Measurements from ENCODE around the gene COL4A2.

COL4A2 gene

DNA sequence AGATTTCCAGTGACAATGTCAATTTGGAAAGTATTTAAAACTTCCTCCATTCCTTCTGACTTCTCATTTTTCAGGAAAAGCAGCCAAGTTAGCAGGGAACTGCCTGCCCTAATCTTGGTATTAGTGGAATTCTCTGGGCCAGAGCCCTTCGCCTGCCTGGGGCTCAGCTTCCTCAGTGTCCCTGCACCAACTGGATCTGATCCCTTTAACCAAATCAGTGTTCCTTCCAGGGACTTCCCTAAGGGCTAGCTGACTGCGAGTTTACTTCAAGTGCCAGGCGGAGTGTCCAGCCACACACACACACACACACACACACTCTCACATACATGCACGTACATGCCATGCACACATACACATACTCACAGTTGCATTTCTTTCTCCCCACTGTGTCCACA, 234.4 kb downstream of the COL4A2 start:
- DNase-seq (ENCODE audit: extremely low read depth in 1 of 2, low read depth in 1 of 2) = no peak

GRCh38 chr13:110542169-110542796, 235.2 kb downstream of the COL4A2 start:
- no peak for DNase-seq (ENCODE audit: extremely low read depth in 1 of 2, low read depth in 1 of 2)

DNA sequence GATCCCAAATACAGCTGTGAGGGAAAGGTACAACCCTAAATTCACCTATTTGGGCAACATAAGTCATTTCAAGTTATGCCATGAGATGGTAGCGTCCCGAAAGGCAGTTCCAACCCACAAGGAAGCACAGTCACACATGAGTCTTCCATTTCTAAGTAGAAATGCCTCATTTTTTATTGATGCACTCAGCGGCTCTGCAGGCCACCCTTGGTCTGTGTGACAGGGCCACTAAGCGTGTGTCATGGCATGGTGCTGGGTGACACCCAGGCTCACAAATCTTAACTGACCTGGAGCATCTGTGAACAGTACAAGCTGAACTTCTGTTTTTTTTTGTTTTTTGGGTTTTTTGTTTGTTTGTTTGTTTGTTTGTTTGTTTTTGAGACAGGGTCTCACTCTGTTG, 239.3 kb downstream of the COL4A2 start:
- no peak for DNase-seq (ENCODE audit: extremely low read depth in 1 of 2, low read depth in 1 of 2)

DNA sequence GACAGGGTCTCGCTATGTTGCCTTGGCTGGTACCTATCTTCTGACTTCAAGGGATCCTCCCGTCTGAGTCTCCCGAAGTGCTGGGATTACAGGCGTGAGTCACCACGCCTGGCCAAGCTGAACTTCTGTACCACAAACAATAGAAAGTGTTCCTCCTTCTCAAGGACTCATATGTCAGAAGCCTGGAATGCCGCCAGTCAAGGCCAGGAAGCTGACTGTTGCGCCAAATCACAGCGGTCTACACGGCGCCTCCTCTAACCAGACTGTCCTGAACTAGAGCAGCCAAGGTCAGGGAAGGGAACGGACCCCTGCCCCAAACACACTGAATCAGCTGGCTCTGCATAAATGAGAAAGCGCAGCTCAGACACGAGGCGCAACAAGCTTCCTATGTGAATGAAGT, 239.8 kb downstream of the COL4A2 start:
- no peak for DNase-seq (ENCODE audit: extremely low read depth in 1 of 2, low read depth in 1 of 2)

DNA sequence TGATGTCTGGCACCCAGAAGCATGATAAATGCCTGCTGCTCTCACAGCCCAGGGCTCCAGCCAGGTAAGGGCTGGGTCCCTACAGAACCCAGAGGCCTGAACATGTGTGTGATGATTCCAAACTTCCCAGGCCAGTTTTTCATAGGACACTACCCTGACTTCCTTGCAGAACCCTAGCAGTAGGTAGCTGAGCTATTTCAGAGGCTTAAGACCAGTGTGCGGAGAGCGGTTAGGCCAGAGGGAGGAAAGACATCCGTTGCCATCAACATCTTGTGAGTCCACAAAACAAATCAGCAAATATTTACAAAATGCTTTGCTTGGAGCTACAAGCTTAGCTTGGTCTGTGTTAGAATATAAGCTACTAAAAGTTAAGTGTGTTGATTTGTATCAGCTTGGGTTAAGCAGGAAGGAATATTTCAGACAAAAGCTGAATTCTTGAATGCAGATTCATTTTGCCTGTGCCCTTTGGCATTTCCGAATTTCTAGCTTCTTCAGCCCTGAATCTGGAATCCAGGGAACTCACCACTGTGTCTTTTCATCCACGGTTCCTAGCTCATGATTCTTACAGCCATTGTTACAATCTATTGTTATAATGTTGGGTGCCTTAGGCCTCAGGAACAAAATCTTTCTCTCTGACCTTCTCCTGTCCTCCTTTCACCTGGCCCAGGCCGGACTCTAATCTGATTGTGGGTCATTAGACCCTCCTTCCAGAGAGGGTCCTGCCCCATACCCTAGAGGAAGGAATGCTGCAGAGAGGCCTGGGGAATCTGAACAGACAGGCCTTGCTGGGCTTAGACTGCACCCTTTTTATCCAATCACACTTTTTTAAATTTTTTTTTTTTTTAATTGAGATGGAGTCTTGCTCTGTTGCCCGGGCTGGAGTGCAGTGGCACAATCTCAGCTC, 242.1 kb downstream of the COL4A2 start:
- DNase-seq (ENCODE audit: extremely low read depth in 1 of 2, low read depth in 1 of 2) = no peak

DNA sequence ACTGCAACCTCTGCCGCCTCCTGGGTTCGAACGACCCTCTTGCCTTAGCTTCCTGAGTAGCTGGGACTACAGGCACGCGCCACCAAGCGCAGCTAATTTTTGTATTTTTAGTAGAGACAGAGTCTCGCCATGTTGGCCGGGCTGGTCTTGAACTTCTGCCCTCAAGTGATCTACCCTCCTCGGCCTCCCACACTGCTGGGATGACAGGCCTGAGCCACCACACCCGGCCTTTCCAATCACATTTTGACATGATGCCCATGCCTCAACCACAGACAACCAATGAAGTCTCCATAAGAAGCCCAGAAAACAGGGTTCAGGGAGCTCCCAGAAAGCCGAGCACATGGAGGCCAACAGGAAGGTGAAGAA, 242.7 kb downstream of the COL4A2 start:
- DNase-seq (ENCODE audit: extremely low read depth in 1 of 2, low read depth in 1 of 2) = no peak

GRCh38 chr13:110551284-110551683, 244.2 kb downstream of the COL4A2 start:
- DNase-seq (ENCODE audit: extremely low read depth in 1 of 2, low read depth in 1 of 2) = no peak

DNA sequence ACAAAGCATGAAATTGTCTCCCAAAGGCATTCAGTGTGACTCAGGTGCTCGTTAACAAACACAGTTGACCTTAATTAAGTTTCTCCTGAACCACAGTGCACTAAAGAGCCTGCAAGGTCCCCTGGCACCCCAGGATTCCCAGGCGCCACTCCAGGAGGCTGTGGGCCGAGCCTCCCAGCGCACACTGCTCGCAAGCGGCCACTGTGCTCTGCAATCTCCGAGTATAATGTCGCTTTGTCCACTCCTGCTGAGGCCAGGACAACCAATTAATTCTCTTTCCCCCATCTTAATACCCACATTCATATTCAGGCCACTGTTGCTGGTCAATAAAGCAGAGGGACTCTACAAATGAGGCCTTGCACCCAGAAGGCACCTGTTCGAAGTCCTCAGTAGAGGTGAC, 245.7 kb downstream of the COL4A2 start:
- no peak for DNase-seq (ENCODE audit: extremely low read depth in 1 of 2, low read depth in 1 of 2)

DNA sequence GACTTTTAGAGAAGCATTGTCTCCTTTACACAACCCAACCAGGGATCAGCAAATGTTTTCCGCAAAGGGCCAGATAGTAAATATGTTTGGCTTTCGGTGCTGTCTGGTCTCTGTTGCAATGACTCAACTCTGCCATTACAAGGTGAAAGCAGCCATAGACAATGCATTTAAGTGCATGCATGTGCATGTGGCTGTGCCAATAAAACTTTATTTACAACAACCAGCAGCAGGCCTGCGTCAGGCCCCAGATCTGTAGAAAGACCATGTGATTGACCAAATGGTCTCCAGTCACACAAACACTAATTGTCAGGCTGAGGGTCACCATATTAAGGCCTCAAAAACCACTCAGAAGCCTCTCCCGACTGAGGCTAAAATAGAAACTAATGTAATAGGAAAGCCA, 246.3 kb downstream of the COL4A2 start:
- DNase-seq (ENCODE audit: extremely low read depth in 1 of 2, low read depth in 1 of 2) = no peak

DNA sequence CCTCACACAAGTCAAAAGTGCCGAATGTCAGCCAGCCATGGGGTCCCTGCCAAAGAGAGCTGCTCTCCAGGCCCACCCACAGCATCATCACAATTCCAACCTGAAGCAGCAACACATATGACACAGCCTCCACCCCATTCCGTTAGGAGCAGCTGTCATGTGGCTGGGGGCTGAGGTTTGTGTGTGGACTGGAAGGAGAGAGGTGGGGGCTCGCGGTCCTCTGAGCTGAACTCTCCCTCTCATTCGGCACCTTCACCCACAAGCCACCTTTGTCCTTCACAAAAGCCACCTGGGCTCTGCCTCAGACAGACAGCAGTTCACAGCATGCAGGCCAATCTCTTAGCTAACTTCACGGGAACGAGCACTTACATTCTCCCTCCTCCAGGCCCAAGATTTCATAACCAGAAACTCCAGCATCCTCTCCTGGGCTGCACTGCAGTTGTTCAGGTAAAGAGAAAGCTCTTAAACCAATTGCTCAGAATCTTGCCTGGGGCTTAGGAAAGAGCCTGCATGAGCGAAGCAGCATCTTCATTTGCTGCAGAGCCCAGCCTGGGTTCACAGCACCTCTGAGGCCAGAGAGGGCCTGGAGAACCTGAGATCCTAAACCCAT, 247.2 kb downstream of the COL4A2 start:
- no peak for DNase-seq (ENCODE audit: extremely low read depth in 1 of 2, low read depth in 1 of 2)

DNA sequence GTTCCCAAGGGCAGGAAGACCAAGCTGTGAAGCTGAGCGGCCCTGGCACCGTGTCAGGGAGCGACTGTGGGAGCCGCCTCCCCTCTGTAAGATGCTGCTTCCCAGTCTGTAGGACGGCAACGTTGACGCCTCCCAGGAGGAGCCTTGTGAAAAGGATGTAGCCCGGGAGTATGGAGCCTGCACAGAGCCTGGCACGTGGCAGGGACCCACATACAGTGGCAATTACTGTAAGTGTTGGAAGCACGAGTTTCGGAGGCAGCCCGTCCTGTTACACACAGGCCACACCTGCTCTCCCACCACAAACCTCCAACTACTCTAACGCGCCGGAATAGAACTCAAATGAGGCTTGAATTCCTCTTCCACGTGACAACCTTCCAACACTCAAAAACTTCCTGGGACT, 247.9 kb downstream of the COL4A2 start:
- DNase-seq (ENCODE audit: extremely low read depth in 1 of 2, low read depth in 1 of 2) = no peak

GRCh38 chr13:110555601-110556223, 248.6 kb downstream of the COL4A2 start:
- DNase-seq (ENCODE audit: extremely low read depth in 1 of 2, low read depth in 1 of 2) = no peak

- no peak for DNase-seq (ENCODE audit: extremely low read depth in 1 of 2, low read depth in 1 of 2)
Measured at GRCh38 chr13:110556224-110556606, 249.1 kb downstream of the COL4A2 start.

- no peak for DNase-seq (ENCODE audit: extremely low read depth in 1 of 2, low read depth in 1 of 2)
Measured at GRCh38 chr13:110557082-110557481, 250.0 kb downstream of the COL4A2 start.

DNA sequence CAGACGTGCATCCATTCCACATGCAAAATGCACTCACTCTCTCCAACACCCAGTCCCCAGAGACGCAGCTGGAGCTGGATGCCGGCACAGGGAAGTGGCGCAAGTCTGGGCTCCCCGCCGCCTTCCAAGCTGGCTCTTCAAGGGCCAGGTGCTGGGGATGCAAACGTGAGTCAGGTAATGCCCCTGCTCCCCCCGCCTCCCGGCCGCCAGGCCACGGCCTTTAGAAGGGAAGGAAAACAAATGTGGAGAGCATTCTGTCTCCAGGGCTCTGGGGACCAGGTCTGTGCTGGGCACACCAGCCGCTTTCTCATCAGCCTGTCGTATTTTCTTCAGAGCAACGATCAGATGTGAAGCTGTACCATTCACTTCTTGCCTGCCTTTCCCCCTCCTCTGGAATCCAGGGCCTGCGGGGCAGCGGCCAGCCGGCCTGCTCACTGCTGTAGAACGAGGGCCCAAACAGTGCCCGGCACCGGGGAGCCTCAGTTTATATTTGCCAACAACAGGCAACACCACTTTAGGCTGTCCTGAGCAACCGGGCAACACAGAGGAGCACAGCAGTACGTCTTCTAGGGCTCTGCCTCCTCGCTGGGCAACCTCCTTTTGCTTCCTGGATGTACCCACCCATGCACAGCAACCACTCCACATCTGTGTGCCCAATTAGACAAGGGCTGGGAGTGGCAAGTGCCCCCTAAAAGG, 250.7 kb downstream of the COL4A2 start:
- no peak for DNase-seq (ENCODE audit: extremely low read depth in 1 of 2, low read depth in 1 of 2)

- DNase-seq (ENCODE audit: extremely low read depth in 1 of 2, low read depth in 1 of 2) = no peak
Measured at GRCh38 chr13:110559429-110559943, 252.4 kb downstream of the COL4A2 start.

DNA sequence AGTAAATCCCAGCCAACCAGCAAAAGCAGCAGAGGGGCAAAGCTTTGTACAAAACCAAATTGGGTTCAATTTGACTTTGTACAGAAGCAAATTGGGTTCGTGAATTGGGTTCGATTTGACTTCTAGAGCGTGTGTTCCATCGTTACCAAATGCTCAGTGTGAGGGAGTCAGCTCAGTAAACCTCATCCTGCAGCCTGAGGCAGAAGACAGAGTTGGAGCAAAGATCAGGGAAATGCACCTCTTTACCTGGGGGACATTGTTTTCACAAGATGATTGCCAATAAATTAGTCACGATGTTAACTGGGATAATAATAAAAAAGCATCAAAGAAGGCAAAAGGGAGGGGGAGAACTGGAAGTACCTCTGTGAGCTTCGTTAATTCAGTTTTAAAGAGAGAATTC, 252.9 kb downstream of the COL4A2 start:
- no peak for DNase-seq (ENCODE audit: extremely low read depth in 1 of 2, low read depth in 1 of 2)

DNA sequence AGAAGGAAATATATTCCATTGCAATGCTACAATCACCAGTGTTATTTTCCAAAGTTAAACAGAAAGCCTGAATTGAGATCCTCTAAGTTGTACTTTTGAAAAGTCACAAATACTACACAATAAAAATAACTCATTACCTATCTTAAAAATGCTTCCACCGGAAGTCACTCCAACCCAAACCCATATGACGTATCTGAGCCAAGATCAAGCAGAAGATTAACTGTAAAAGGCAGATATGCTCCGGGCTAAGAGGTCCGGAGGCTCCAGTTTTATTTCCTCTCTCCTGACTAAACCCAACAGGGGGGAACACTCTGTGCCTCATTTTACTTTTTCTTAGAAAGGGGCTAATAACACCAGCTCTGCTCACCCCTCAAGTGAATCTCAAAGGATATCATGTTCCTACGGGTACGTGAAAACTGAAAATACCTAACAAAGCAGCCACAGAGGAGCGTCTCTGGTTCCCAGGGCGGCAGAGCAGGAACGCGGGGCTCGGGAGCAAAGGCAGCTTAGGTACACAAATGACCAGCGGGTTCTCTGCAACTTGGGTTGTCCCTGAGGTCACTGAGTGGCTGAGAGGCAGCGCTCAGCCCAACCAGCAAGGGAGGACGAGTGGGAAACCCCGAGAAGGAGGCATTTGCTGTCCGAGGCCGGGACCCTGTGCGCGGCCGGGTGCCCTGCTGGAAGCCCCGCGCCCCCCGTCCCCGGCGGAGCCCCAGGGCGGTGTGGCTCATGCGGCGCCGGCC, 253.7 kb downstream of the COL4A2 start:
- no peak for DNase-seq (ENCODE audit: extremely low read depth in 1 of 2, low read depth in 1 of 2)

- peak; percentile 25 to 27 for DNase-seq (ENCODE audit: extremely low read depth in 1 of 2, low read depth in 1 of 2)
Measured at GRCh38 chr13:110561344-110562035, 254.4 kb downstream of the COL4A2 start, which contains the start of gene RAB20. TSS of gene RAB20 (minus strand) at chr13:110561722. CDS start at chr13:110561519, 203 bp downstream.

Measured in stimulated activated CD8-positive, alpha-beta memory T cell treated with anti-CD3 and anti-CD28 coated beads, Interleukin-7, amount 100 ng/mL, for 48 hours (primary cell).